ENCODE results near the gene SEMA5B. TPM values are rescaled to one million over a fixed set of nuclear protein-coding genes. Genes with fewer than 3 reads are reported as not detected.

SEMA5B gene
- total RNA-seq, 1 donor from 2014 or later, result 12.8 TPM

DNA sequence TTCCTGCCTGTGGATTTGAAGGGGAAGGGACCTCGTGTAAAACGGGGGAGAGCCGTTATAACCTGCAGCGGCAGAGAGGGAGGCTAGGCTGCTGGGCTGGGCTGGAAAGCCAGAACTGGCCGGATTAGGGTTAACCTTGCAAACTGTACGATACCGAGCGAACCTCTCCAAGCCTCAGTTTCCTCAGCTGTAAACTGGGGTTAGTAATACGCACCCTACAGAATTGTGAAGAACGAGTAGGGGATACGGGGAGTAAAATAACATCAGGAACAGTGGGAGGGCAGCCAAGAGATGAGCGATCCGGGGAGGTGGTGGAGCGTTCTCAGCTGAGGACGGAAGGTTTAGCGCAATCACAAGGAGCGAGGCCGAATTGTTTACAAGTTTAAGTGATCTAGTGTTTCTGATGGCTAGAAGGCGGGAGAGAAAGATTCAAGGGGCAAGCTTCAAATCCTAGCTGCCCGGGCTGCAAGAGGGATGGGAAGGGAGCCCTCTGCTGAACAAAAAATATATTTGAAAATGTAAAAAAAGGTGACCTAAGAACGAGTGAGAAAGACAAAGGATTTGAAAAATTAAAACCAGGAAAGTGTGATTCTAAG is 768 bp upstream of the SEMA5B start:
- TF ChIP-seq, protein P1, sequence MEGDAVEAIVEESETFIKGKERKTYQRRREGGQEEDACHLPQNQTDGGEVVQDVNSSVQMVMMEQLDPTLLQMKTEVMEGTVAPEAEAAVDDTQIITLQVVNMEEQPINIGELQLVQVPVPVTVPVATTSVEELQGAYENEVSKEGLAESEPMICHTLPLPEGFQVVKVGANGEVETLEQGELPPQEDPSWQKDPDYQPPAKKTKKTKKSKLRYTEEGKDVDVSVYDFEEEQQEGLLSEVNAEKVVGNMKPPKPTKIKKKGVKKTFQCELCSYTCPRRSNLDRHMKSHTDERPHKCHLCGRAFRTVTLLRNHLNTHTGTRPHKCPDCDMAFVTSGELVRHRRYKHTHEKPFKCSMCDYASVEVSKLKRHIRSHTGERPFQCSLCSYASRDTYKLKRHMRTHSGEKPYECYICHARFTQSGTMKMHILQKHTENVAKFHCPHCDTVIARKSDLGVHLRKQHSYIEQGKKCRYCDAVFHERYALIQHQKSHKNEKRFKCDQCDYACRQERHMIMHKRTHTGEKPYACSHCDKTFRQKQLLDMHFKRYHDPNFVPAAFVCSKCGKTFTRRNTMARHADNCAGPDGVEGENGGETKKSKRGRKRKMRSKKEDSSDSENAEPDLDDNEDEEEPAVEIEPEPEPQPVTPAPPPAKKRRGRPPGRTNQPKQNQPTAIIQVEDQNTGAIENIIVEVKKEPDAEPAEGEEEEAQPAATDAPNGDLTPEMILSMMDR (conservative IDR thresholded peaks at IDR 0.05), result peak; percentile 76
- Mint-ChIP-seq H3K4me3 (peak overlapping the region; percentile 86), H3K27ac (peak overlapping the region; percentile 24), H3K27me3 (peaks cover 60% of the 10 kb centered on the region), H3K4me1 (ENCODE audit: unreplicated experiment) (peaks cover 15% of the 10 kb centered on the region), H3K36me3 (no peaks in the 10 kb centered on the region), H3K9me3 (no peaks in the 10 kb centered on the region)
- no peak for DNase-seq (ENCODE audit: extremely low spot score, unreplicated experiment)

DNA sequence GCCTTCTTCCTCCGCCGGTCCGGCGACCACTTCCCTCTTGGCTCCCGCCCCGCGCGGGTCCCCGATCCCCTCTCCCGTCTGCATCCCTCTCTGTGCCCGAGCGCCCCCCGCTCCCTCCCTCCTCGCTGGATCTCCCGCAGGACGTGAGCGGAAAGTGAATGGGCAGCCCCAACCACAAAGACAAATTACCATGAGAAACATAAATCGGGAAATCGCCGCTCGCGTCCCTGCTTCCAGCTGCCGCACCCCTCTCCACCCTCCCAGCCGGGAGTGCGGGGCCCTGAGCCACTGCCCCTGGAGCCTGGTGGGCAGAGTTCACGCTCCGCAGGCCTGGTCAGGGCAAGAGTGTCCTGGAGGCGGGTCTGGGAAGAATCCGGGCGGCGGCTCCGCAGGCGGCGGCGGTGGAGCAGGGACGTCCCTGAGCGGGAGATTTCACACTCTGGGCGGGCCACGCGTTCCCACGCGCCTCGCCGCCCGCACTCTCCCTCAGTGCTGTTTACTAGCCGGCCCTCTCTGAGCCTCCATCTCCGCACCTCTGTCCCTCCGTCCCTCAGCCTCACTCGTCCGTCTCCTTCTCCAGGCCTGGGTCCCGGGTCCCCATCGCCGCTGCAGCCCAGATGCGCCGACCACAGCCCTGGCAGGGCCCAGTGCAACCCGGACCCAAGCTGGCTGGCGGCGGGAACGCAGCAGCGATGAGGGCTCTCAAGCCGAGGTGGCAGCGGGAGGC is 835 bp downstream of the SEMA5B start:
- no peak overlapping the region for H3K27ac Mint-ChIP-seq
- TF ChIP-seq, protein P1 (conservative IDR thresholded peaks at IDR 0.05), result no peak
- H3K36me3 Mint-ChIP-seq, result no peaks in the 10 kb centered on the region
- no peaks in the 10 kb centered on the region for H3K9me3 Mint-ChIP-seq
- peak; percentile 70 for DNase-seq (ENCODE audit: extremely low spot score, unreplicated experiment)
- H3K4me3 Mint-ChIP-seq, result peak overlapping the region; percentile 89
- peaks cover 72% of the 10 kb centered on the region for H3K27me3 Mint-ChIP-seq
- H3K4me1 Mint-ChIP-seq (ENCODE audit: unreplicated experiment), result peaks cover 20% of the 10 kb centered on the region

DNA sequence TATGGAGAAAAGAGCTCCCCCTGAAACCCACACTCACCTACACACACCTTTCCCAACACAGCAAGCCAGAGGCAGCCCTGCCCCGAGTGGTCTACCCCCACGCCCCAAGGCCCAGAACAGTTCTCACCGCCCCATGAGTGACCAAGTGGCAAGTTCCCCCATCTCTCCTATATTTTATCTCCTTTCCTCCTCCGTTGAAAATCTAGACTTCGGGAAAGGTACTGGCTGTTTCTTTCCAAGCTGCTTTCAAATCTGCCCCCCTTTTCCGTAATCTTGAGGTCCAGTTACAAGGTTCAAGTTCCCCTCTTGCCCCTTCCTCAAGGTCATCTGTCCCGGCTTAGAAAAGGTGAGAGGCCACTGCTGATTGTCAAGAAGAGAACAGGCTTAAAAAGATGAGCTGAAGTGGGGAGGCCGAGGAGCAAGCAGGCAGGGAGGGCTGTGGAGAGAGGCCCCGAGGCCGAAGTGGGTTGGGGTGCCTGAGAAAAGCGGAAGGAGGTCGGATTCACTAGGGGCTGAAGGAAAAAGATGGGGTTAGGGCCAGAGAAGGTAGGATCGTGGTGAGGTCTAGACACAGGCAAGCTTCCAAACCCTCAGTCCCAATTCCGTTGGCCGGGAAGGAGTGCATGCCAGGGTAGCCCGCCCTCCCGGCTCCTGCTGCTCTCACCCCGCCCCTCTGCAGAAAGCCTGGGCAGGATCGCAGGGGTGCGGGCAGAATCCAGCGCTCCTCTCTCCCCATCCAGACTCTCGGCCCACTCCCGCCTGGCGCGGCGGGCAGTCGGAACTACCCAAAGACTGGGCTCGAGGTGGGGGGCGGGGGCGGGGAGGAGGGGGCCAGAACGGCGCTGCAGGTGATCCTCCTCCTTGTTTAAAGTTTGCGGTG is 1.7 kb downstream of the SEMA5B start:
- TF ChIP-seq, protein P1 (conservative IDR thresholded peaks at IDR 0.05), result no peak
- no peaks in the 10 kb centered on the region for H3K36me3 Mint-ChIP-seq
- H3K4me1 Mint-ChIP-seq (ENCODE audit: unreplicated experiment), result peaks cover 28% of the 10 kb centered on the region
- DNase-seq (ENCODE audit: extremely low spot score, unreplicated experiment), result no peak
- peaks cover 79% of the 10 kb centered on the region for H3K27me3 Mint-ChIP-seq
- H3K9me3 Mint-ChIP-seq, result no peaks in the 10 kb centered on the region
- H3K4me3 Mint-ChIP-seq, result peak overlapping the region; percentile 89
- no peak overlapping the region for H3K27ac Mint-ChIP-seq

DNA sequence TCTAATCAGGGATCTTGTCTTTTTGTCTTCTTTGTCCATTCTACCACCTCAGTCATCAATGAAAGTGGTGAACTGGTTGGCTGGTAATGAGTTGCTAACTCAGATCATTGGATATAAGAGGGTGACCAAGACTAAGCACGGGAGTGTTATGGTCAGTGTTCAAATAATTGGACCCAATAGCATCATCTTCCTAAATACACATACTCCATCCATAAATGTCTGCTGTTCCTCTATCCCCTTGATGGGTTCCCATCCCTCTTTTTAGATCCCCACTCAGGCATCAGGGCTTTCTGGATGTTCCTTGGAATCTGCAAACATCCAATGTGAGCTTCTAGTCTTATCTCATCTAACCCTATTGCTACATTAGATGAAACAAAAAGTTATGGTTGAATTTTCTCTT is 3.5 kb downstream of the SEMA5B start:
- H3K4me3 Mint-ChIP-seq, result no peak overlapping the region
- H3K27ac Mint-ChIP-seq, result no peak overlapping the region

DNA sequence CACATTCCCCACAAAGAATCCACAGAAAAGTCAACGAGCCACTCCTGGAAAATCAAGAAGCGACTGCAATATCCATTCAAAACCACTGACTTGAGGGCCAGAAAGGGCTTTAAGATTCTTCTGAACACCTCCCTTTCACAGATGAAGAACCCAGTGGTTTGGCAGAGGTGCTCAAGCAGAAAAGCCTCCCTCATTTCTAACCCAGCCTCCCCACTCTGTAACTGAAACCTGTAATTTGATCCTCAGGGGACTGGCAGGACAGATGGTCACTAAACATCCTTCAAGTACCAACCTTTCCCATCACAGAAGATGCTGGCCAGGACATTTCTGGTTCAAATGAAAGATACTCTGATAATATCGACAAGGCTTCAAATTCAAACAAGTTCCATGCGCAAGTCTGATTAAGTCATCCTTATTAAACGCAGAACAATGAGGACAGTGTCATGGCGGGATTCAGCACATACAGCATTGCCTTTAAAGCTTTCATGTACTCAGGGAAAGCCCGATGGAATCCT is 5.5 kb downstream of the SEMA5B start:
- Mint-ChIP-seq H3K27me3 (peaks cover 77% of the 10 kb centered on the region), H3K9me3 (no peaks in the 10 kb centered on the region), H3K27ac (no peak overlapping the region), H3K4me1 (ENCODE audit: unreplicated experiment) (peaks cover 18% of the 10 kb centered on the region), H3K4me3 (no peak overlapping the region), H3K36me3 (no peaks in the 10 kb centered on the region)
- TF ChIP-seq, protein P1 (conservative IDR thresholded peaks at IDR 0.05), result no peak
- DNase-seq (ENCODE audit: extremely low spot score, unreplicated experiment), result no peak

More for the DNA sequence above, 3.5 kb downstream of the SEMA5B start:
- TF ChIP-seq, protein P1 (conservative IDR thresholded peaks at IDR 0.05), result no peak
- no peak for DNase-seq (ENCODE audit: extremely low spot score, unreplicated experiment)
- no peaks in the 10 kb centered on the region for H3K36me3 Mint-ChIP-seq
- peaks cover 26% of the 10 kb centered on the region for H3K4me1 Mint-ChIP-seq (ENCODE audit: unreplicated experiment)
- peaks cover 80% of the 10 kb centered on the region for H3K27me3 Mint-ChIP-seq
- H3K9me3 Mint-ChIP-seq, result no peaks in the 10 kb centered on the region

Data from type B pancreatic cell (in vitro differentiated cells).